Stimulated activated CD8-positive, alpha-beta memory T cell treated with anti-CD3 and anti-CD28 coated beads, Interleukin-2, amount 100 ng/mL, for 1 hour (primary cell): ENCODE data around the gene ADCY7.

Experiments
- DNase-seq, 2 donors: peaks; one replicate each; pipeline ENCODE4 v3.0.0-alpha.2; 2020; ENCODE audit warnings: low read depth in 2 of 2

ADCY7 gene

DNA sequence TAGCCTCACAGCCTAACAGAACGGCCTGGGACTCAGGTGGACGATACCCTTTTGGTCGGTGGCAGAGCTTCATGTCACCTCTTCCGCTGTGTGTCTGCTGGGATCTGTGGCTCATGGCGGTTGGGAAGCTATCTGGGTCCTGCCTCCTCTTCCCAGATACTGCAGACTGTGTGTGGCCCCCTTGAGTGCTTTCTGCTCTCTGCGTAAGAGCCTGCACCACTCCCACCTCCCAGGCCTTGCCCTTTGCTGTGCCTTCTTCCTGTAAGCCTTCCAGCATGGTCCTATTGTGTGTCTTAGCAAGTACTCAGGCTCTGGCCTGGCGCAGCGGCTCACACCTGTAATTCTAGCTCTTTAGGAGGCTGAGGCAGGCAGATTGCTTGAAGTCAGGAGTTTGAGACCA, 17.5 kb upstream of the ADCY7 start:
- no peak for DNase-seq

DNA sequence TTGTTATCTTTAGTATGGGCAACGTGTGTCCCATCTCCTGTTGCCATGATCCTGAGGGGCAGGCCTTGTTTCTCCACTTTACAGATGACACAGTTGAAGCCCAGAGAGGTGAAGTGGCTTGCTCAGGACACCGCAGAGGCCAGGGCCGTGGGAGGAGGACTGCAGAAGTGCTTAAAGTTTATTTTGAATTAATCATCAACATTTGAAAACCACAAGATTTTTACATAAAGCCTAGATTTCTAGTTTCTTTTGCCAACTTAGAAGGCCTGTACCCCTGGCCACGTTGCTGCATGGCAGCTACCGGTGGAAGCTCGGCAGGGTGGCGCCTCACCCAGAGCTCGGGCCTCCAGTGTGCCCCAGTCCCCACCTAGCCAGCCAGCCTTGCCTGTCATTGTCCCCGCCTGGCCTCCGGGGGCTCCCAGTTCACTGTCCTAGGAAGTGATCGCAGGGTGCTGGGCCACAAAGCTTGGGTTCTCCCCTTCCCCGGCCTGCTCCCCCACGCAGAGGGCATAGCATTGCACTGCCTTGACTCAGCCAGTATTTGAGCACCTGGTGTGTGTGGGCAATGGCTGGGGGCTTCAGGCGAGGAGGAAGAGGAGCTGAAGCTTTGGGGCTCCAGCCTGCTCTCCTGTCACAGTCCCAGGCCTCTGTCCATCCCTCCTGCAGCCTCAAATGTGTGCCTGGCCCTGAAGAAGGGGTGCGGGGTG, 14.8 kb upstream of the ADCY7 start:
- no peak for DNase-seq

DNA sequence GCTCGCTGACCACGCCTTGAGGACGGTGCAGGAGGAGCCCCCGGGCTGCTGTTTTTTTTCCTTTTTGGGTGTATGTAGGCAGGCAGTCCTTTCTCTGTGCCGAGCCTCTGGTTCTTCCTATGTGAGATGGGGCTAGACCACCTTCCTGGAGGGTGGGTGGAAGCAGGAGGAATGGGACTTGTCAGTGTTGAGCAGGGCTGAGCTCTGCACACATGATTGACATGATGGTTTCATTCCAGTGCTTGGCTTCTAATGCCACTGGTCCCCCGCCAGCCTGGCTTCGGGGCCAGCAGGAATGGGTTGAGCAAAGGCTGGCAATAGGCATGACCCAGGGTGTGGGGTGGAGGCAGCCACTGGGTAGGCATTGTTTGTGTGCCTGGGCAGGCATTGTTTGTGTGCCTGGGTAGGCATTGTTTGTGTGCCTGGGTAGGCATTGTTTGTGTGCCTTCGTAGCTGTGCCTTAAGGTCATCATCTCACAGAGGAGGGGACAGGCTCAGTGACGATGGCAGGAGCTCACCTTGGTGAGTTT, 14.2 kb upstream of the ADCY7 start:
- DNase-seq: no peak

DNA sequence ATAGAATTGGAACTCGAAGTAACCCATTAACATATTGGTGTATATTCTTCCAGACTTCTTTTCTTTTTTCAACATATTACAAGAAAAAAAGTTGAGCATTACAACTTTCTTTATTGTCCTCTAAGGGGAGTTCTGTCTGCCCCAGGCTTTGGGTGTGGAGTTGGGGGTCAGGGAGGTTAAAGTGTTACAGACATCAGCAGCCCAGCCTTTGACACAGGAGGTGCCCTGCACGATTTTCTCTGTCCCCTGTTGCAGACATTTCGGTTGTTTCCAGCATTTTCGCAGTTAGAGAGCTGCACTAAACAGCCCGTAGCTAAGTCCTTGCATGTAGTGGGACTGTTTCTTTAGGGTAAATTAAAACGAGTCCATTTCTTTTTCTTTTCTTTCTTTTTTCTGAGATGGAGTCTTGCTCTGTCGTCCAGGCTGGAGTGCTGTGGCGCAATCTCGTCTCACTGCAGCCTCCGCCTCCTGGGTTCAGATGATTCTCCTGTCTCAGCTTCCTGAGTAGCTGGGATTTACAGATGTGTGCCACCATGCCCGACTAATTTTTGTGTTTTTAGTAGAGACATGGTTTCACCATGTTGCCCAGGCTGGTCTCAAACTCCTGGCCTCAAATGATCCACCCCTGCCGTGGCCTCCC, 13.4 kb upstream of the ADCY7 start:
- DNase-seq: no peak

DNA sequence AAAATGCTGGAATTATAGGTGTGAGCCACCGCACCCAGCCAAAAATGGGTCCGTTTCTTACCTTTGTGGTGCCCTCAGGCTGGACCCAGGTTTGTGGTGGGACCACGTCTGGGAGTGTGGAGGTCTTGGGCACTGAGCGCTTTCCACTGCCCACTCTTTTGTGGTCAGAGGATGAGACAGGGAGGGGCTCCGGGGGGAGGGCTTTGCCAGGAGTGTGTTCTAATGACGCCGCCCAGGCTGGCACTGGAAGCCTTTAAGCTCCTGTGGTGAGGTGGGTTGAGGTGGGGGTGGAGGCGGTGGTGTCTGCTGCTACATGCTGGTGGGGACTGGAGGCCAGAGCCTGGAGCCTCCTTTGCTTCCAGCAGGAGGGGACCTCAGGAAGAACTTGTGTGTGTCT, 12.8 kb upstream of the ADCY7 start:
- DNase-seq: no peak

DNA sequence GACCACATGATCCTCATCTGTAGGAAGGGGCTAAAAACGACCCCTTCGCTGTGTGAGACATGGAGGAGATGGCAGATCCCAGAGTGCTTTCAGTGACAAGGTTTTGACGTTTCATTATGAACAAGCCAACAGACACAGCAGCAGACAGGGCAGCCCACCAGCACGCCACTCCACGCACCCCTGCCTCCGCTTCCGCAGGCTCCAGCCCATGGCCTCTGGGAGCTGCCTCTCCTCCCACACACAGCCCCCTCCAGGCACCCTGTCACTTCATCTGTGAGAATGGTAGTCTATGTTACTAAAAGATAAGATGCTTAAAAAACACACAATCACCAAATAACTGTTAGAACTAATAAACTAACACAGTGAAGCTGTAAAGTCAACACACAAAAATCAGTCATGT, 12.3 kb upstream of the ADCY7 start:
- no peak for DNase-seq

DNA sequence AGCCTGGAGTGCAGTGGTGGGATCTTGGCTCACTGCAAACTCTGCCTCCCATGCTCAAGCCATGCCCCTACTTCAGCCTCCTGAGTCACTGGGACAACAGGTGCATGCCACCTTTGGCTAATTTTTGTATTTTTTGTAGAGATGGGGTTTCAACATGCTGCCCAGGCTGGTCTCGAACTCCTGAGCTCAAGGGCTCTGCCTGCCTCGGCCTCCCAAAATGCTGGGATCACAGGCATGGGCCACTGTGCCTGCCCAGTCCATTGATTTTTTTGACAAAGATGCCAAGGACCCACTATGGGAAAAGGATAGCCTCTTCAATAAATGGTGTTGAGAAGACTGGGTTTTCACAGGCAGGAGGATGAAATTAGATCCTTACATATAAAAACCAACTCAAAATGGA, 10.8 kb upstream of the ADCY7 start:
- no peak for DNase-seq

DNA sequence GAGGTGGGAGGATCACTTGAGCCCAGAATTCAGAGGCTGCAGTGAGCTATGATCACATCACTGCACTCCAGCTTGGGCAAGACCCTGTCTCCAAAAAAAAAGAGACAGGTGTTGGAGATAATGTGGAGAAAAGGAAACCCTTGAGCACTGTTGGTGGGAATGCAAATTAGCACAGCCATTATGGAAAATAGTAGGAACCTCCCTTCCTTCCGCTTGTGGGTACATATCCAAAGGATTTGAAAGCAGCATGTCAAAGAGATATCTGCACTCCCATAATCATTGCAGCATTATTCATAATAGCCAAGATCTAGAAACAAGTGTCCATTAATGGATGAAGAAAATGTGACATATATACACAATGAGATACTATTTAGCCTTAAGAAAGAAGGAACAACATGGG, 9.7 kb upstream of the ADCY7 start:
- no peak for DNase-seq

DNA sequence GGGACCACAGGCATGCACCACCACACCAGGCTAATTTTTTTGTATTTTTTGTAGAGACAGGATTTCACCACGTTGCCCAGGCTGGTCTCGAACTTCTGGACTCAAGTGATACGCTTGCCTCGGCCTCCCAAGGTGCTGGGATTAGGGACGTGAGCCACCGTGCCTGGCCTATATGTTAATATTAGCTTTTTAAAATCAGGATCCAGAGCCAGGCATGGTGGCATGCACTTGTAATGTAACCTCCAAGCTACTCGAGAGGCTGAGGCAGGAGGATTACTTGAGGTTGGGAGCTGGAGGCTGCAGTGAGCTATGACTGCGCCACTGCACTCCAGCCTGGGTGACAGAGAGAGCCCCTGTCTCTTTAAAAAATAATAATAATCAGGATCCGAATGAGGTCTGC, 8.5 kb upstream of the ADCY7 start:
- DNase-seq: no peak

DNA sequence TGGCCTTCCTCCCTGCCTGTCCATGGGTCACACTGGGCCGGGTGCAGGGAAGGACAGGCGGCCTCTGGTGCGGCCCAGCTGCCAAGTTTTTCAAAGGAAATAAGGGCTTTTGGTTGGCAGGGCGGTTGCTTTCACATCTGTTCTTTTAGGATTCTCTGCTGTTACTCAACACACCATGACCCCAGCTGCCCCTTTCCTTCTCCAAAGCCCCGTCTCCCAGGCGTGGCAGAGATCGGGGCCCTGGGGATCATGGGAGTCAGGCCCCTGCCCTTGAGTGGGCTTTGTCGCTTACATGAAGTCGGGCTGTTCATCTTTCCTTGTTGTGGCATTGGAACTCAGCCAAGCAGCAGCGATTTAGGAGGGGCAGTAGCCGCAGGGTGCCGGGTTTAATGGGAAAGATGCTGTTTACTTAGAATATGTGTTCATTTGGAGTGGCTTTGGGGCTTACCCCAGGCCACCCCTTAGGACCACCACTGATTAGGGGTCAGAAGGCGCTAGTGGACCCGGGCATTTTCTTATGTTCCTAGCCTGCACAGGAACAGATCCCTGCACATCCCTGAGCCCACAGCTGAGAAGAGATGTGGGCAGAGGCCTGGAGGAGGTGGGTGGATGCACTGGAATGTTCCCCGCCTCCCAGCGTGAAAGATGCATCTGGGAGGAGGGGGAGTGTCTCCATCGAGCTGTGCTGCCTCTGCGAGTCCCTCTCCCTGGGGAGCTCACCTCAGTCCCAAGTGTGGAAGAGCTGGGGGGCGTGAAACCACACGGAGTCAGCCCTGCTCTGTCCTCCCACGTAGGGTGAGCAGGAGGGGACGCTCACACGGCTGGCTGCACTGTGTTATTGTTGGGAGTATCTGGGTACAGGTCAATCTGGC, 6.8 kb upstream of the ADCY7 start:
- no peak for DNase-seq

DNA sequence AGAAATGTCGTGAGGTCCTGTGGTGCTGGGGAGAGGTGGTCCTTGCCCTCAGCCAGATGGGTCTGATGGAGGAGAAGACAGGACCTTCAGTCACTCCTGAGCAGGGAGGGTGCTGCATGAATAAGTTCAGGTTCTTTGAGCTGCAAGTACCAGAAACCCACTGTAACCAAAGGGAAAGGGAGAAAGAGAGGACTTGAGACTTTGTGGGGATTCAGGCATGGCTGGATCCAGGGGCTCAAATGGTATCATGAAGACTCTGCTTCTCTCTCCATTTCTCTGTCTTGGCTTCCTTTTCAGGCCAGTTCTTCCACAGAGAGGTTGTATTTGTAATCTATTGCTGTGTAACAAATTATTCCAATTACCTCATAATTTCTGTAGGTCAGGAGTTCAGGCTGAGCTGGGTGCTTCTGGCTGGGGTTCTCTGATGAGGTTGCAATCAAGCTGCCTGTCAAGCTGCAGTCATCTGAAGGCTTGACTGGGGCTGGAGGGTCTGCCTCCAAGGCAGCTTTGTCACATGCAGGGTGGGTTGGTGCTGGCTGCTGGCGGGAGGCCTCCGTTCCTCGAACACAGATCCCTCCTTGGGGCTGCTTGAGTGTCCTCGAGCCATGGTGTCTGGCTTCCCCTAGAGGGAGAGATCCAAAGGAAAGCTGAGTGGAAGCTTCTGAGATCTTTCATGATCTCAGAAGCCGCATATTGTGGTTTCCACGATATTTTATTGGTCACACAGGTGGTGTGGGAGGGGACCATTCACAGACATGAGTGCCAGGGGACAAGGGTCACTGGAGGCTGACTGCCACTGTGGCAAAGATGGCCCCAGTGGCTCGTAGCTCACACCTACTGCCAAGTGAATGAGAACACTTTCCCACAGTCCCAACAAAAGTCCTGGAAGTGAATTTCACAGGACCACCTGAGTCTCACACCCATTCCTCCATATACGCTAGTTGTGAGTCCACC, 5.9 kb upstream of the ADCY7 start:
- no peak for DNase-seq

DNA sequence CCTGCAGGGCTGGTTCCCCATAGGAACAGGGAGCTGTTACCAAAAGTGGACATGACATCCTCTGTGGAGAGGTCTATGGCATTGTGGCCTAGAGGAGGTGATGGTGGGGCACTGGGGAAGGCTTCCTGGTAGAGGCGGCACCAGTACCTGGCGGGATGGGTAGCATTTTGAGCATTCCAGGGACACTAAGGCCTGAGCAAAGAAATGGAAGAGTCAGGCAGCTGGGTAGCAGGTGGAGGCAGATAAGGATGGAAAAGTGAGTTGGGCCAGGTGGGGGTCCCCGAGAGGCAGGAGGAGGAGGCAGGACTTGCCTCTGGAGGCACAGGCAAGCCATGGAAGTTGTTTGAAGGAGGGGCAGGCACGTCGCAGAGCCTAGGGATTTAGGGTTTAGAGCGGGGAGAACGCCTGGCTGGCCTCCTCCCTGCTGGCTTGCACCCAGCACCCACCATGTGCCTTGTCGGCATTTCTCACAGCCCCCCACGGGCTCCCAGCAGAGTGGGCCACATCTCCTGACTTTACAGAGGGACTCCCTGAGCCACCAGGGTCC, 5.1 kb upstream of the ADCY7 start:
- no peak for DNase-seq

DNA sequence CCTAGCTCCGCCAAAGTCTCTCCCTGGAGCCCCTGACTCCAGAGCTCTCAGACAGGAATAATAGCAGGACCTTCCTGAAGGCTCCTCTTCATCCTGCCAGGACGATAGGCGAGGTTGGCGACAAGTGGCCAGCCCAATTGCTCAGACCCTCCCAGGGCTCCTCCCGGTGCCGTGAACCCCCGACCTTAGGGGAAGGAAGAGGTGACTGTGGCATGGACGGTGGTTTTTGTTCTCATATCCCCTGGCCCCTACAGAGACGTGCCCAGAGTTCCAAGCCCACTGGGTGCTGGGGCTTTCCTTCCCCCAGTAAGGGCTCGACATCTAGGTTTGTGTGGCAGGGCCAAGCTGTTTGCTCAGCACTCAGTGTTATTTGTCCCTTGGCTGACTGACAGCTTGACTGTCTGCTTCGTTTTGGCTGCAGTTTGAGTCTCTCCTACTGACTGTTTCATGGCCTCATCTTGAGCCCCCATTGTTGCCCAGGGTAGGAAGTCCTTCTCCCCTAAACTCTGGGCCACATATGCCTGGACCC, 4.6 kb upstream of the ADCY7 start:
- DNase-seq: no peak

DNA sequence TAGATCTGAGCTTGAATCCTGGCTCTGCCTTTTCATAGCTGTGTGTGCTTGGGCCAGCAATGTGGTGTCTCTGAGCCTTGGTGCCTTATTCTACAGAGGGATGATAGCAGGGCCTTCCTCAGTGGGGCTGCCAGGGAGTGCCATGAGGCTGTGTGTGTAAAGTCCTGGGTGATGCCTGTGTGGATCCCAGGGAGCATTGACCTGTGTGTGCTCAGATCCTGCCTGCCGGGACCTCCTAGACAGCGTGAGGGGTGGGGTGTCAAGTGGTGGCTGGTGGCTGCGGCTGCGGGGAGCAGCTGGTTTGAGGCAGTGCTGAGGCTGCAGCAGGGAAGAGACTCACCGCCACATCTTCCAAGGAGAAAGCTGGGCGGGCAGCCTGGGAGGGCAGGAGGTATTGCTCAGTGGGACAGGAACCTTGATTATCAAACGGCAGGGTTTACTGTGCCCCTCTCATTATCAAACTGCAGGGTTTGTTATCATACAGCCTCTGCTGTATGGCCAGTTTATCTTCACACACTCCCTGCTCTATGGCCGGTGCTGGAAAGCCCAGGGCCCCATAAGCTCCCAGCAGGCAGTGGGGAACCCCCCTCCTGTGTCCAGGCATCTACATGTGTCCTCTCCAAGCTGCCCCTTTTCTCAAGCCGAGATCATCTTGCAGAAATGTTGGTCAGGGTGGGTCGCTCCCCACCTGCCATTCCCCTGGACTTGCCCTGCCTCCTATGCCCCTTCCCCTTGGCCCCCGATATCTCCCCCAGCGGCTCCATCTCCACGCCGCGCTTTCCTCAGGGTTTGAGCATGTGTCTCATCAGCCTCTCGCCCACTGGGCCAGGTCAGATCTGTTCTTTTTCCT, 3.1 kb upstream of the ADCY7 start:
- DNase-seq: no peak

DNA sequence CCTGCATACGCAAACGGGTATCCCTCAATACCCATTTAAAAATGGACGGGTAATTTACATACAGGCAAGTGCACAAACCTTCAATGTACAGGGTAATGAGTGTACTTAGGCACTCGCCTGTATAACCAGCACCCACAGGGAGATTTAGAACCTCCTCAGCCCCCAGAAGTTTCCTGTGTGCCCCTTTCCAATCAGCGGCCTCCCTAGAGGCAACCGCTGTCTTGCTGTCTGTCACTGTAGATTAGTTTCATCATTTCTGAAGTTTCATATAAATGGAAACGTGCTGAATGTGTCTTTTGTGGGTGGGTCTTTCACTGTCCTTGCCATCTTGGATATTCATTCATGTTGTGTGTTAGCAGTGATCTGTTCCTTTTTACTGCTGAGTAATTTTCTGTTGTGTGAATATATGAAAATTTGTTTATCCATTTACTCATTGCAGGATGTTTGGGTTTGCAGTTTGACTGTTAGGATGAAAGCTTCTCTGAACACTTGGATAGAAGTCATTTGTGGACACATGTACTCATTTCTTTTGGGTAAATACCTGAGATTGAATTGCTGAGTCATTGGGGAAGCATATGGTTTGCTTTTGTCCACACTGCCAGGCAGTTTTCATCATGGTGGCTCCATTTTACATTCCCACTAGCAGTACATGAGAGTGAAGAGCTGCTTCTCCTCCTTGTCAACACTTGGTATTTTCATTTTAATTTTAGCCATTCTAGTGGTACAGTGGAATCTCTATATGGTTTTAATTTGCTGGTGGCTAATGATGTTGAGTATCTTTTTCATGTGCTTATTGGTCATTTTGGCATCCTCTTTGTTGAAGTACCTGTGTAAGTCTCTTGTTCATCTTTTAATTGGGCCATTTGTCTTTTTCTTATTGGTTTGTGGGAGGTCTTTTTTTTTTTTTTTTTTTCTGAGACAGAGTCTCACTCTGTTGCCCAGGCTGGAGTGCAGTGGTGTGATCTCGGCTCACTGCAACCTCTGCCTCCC, 2.1 kb upstream of the ADCY7 start:
- no peak for DNase-seq

DNA sequence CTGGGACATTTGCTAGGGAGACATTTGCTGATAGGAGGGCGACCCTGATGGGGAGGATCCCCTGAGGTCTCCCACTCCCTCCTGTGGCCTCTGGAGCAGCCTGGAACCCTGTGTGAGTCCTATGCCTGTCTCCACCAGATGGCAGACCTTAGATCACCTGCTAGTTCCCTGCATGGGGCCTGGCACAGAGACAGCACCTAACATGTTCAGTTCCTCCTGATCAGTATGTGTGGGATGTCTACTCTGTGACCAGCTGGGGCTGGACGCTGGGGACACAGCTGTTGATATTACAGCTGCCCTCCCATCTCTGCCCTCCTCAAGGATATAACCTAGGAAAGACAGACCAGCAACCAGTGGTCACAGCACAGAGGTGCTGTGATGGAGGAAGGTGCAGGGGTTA, 1.1 kb upstream of the ADCY7 start:
- DNase-seq: no peak

DNA sequence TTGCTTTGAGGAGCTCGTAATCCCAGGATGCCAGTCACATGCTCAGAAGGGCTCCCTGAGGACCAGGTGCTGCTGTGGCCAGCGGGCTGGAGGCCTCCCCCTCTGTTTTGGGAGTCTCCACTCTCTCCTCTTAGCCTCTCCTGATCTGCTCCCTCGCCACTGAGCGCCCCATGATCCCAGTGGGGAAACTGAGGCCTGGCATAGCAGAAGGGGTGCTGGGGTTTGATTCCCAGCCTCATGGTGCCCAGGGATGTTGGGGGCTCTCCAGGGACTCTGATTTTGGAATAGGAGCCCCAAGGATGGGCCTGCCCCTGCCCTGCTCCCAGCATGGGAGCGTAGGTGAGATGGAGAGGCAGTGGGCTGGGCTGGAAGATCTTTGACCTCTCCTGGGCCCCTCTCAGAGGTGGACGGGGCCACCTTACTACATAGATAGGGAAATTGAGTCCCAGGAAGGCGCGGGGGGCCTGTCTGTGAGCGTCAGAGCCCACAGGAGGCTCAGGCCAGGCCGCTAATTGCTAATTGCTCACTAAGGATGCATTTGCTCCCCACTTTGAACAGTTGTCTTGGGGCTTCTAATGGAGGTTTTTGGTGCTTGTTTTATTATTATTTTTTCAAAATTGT, 525 bp upstream of the ADCY7 start:
- DNase-seq: no peak

DNA sequence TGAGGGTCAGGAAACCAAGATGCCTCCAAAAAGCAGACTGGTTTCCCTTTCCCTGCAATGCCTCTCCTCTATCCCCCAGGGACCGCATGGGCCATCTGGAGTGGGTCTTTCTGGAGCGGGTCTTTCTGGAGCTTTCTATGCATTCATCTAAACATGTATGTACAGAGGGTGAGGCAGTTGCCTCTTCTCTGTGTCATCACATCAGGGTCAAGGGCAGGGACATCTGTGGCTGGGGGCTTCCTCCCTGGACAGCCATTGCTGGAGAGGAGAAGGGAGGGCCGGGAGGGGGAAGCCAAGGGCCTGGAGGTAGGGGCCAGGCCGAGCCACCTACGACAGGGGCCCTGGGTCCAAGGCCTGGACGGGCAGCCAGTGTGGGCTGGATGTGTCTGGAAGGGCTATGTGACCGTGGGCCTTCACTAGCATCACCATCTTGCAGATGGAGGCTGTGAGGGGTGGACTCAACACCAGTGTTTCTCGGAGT, 840 bp downstream of the ADCY7 start:
- DNase-seq: no peak
